Keratinocyte (primary cell): ENCODE results near the gene C9orf153. TPM values are rescaled to one million over a fixed set of nuclear protein-coding genes. Genes with fewer than 3 reads are reported as not detected.
A peak's percentile ranks its signal among the peaks of the same experiment; 100 is the strongest.

Source experiments
- DNase-seq: peaks from one replicate; pipeline ENCODE4 v3.0.0-alpha.2; 2011; ENCODE audit warnings: low read depth, missing footprints, low spot score
- FAIRE-seq: peaks from 2 replicates; lab custom pipeline; 2011; peaks lifted over from hg19 to GRCh38; lab: Jason Lieb, UNC
- H2AFZ ChIP-seq: 2 replicates; pipeline ENCODE4 v1.6.0; 2012; ENCODE audit warnings: low read length, control low read depth, inconsistent platforms; ENCODE audit not compliant: control insufficient read depth
- H3K27ac ChIP-seq: 2 replicates; pipeline ENCODE4 v1.5.1; 2011; ENCODE audit warnings: low read length; ENCODE audit not compliant: control insufficient read depth, insufficient read depth
- H3K27me3 ChIP-seq: 3 replicates; pipeline ENCODE4 v1.6.0; 2011; ENCODE audit warnings: low read length; ENCODE audit not compliant: control insufficient read depth, insufficient read depth; ENCODE audit errors: extremely low read depth
- H3K36me3 ChIP-seq, 2 experiments: 2 replicates in 1 of 2; 3 replicates in 1 of 2; pipeline ENCODE4 v1.5.1; 2011; ENCODE audit warnings: low read length in 2 of 2, mild to moderate bottlenecking in 1 of 2; ENCODE audit not compliant: control insufficient read depth in 2 of 2, insufficient read depth in 2 of 2; ENCODE audit errors: extremely low read depth in 1 of 2
- H3K4me1 ChIP-seq: 3 replicates; pipeline ENCODE4 v1.5.1; 2011; ENCODE audit warnings: low read length; ENCODE audit not compliant: control insufficient read depth, insufficient read depth; ENCODE audit errors: extremely low read depth
- H3K4me2 ChIP-seq: 3 replicates; pipeline ENCODE4 v1.6.0; 2011; ENCODE audit warnings: low read depth, low read length; ENCODE audit not compliant: control insufficient read depth, insufficient read depth; ENCODE audit errors: extremely low read depth
- H3K4me3 ChIP-seq, 3 experiments: fragments of 200-600 bp in 1 of 3; sonication (generic) in 1 of 3; 2 replicates in 2 of 3; 3 replicates in 1 of 3; pipeline ENCODE4 v1.5.1; 2011 to 2016; ENCODE audit warnings: low read length in 3 of 3, mild to moderate bottlenecking in 3 of 3, control low read depth in 2 of 3, inconsistent platforms in 1 of 3, low read depth in 1 of 3, mixed read lengths in 1 of 3, mixed run types in 1 of 3, moderate library complexity in 1 of 3; ENCODE audit not compliant: control insufficient read depth in 2 of 3, insufficient read depth in 2 of 3; ENCODE audit errors: extremely low read depth in 1 of 3
- H3K79me2 ChIP-seq: 2 replicates; pipeline ENCODE4 v1.6.0; 2012; ENCODE audit warnings: low read length; ENCODE audit not compliant: control insufficient read depth, insufficient read depth
- H3K9ac ChIP-seq: 3 replicates; pipeline ENCODE4 v1.6.0; 2011; ENCODE audit warnings: low read length; ENCODE audit not compliant: control insufficient read depth, insufficient read depth; ENCODE audit errors: extremely low read depth
- H3K9me1 ChIP-seq: 3 replicates; pipeline ENCODE4 v1.6.0; 2011; ENCODE audit warnings: low read length; ENCODE audit not compliant: control insufficient read depth, insufficient read depth; ENCODE audit errors: extremely low read depth
- H3K9me3 ChIP-seq: 2 replicates; pipeline ENCODE4 v1.5.1; 2012; ENCODE audit warnings: low read depth, low read length; ENCODE audit not compliant: control insufficient read depth
- H4K20me1 ChIP-seq: 3 replicates; pipeline ENCODE4 v1.6.0; 2011; ENCODE audit warnings: low read length; ENCODE audit not compliant: control insufficient read depth, insufficient read depth; ENCODE audit errors: extremely low read depth
- EZH2 ChIP-seq: IDR thresholded peaks from one replicate; pipeline ENCODE4 v1.6.1; 2012; ENCODE audit warnings: inconsistent platforms, mild to moderate bottlenecking, low read length, moderate library complexity
- dilution Hi-C: fragments of 300-500 bp; cut with MboI; formaldehyde crosslinking; loops from one replicate; pipeline ENCODE4 v1.7.0; 2020; ENCODE audit warnings: low sequenced_read_pairs; ENCODE audit not compliant: extremely low pct_ligation_motif_present
- polyA plus RNA-seq, 5 experiments: library from polyadenylated mRNA; depleted of rRNA in 3 of 5; stranded (reverse) in 3 of 5; stranded (forward) in 1 of 5; unstranded in 1 of 5; fragments of >200 nt; gene quantifications; 1 replicate in 1 of 5; 2 replicates in 3 of 5; 3 replicates in 1 of 5; pipeline versions ENCODE4 v1.2.1 to v1.2.3, GENCODE V29; 2011 to 2012; ENCODE audit warnings: missing spikeins in 2 of 5, low read depth in 1 of 5, low replicate concordance in 1 of 5
- TF ChIP-seq, protein P1 (sequence below), 3 experiments: IDR thresholded peaks in 1 of 3; conservative IDR thresholded peaks in 1 of 3; optimal IDR thresholded peaks in 1 of 3; 2 replicates in 2 of 3; 3 replicates in 1 of 3; pipeline versions ENCODE3 to v1.5.1; 2011; ENCODE audit warnings: low read length in 3 of 3, mild to moderate bottlenecking in 3 of 3, moderate library complexity in 2 of 3, control low read depth in 1 of 3, inconsistent platforms in 1 of 3; ENCODE audit not compliant: insufficient read depth in 2 of 3; ENCODE audit errors: extremely low read depth in 1 of 3

Gene C9orf153
- polyA plus RNA-seq, 1 donor (not counting 4 experiments of a cell fraction or from before 2014, with no cell fraction given) = not detected

DNA sequence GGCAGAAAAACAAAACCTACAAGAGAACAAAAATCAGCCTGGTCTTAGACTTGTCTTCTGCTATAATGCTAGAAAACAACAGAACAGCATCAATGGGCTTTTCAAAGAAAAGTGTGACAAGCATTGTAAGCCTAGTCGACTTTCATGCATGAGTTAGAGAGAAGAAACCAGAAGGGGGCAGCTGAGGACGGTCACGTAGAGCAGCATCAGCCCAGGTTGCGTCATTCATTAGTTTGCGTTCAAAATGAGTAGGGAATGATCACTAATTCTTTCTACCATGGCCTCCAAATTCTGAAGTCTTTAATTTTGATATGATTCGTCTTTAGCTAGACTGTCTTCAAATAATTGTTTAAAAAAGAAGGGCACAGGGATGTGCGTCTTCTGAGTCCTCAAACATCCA is 27.6 kb upstream of the C9orf153 start:
- Histone ChIP-seq H3K4me1 (peaks cover 6% of the 10 kb centered on the region), H3K27ac (no peak overlapping the region), H3K9ac (no peak overlapping the region), H3K9me1 (no peaks in the 10 kb centered on the region), H2AFZ (no peak overlapping the region), H4K20me1 (no peaks in the 10 kb centered on the region), H3K27me3 (no peaks in the 10 kb centered on the region), H3K36me3 (peaks cover 0 to 3% of the 10 kb centered on the region in 2 experiments), H3K9me3 (no peaks in the 10 kb centered on the region), H3K4me3 (no peak overlapping the region), H3K4me2 (no peak overlapping the region), H3K79me2 (no peaks in the 10 kb centered on the region)
- DNase-seq (no peak), FAIRE-seq (no peak)
- TF ChIP-seq, protein P1, sequence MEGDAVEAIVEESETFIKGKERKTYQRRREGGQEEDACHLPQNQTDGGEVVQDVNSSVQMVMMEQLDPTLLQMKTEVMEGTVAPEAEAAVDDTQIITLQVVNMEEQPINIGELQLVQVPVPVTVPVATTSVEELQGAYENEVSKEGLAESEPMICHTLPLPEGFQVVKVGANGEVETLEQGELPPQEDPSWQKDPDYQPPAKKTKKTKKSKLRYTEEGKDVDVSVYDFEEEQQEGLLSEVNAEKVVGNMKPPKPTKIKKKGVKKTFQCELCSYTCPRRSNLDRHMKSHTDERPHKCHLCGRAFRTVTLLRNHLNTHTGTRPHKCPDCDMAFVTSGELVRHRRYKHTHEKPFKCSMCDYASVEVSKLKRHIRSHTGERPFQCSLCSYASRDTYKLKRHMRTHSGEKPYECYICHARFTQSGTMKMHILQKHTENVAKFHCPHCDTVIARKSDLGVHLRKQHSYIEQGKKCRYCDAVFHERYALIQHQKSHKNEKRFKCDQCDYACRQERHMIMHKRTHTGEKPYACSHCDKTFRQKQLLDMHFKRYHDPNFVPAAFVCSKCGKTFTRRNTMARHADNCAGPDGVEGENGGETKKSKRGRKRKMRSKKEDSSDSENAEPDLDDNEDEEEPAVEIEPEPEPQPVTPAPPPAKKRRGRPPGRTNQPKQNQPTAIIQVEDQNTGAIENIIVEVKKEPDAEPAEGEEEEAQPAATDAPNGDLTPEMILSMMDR (optimal IDR thresholded peaks at IDR 0.05 in 1 of 3, IDR thresholded peaks at IDR 0.05 in 1 of 3, conservative IDR thresholded peaks at IDR 0.05 in 1 of 3; ENCODE audit: extremely low read depth in 1 of 3, insufficient read depth in 2 of 3, low read length in 3 of 3) = peak in 2 of 3 experiments; percentile 20 to 23
- TF ChIP-seq EZH2 = no peak
- dilution Hi-C loops = no loop called here

- no peak for FAIRE-seq
These were observed 26.8 kb upstream of the C9orf153 start for GRCh38 chr9:86286278-86286677.

More at GRCh38 chr9:86286278-86286677, 26.8 kb upstream of the C9orf153 start:
- Histone ChIP-seq H3K9ac (no peak overlapping the region), H3K36me3 (peaks cover 0 to 3% of the 10 kb centered on the region in 2 experiments), H3K27ac (no peak overlapping the region), H4K20me1 (no peaks in the 10 kb centered on the region), H3K9me1 (no peaks in the 10 kb centered on the region), H3K4me3 (no peak overlapping the region), H3K4me1 (peaks cover 6% of the 10 kb centered on the region), H3K27me3 (no peaks in the 10 kb centered on the region), H3K4me2 (no peak overlapping the region), H3K9me3 (no peaks in the 10 kb centered on the region), H2AFZ (no peak overlapping the region), H3K79me2 (peaks cover 4% of the 10 kb centered on the region)
- TF ChIP-seq, protein P1 (optimal IDR thresholded peaks at IDR 0.05 in 1 of 3, IDR thresholded peaks at IDR 0.05 in 1 of 3, conservative IDR thresholded peaks at IDR 0.05 in 1 of 3; ENCODE audit: extremely low read depth in 1 of 3, insufficient read depth in 2 of 3, low read length in 3 of 3) = no peak
- TF ChIP-seq EZH2 = no peak
- DNase-seq = no peak
- dilution Hi-C loops = no loop called here
